Spleen (tissue), 7 donors: ENCODE results near the gene CHST4.

ENCODE experiments used
- CTCF ChIP-seq, 11 experiments: fragments of 200-600 bp in 7 of 11; fragments of 450-650 bp in 4 of 11; sonication (generic) in 4 of 11; IDR thresholded peaks in 8 of 11; conservative IDR thresholded peaks in 3 of 11; 1 replicate in 7 of 11; 2 replicates in 4 of 11; pipeline versions ENCODE4 v1.4.0 to v1.8.0; 2016 to 2021; ENCODE audit warnings: antibody characterized with exemption in 11 of 11, inconsistent platforms in 4 of 11, mild to moderate bottlenecking in 1 of 11
- POLR2A ChIP-seq, 3 donors: fragments of 450-650 bp; IDR thresholded peaks; one replicate each; pipeline ENCODE4 v1.5.1; 2017; ENCODE audit warnings: antibody characterized with exemption in 3 of 3, mild to moderate bottlenecking in 1 of 3
- donor health status: DM: no; HTN: no; CAD: no; lungs with moderate emphysema.
- donor health status: DM: no; HTN: no; CAD: no.
- donor health status: DM: no; HTN: no; CAD: no.

GRCh38 chr16:71515026-71515425 lies 11.2 kb upstream of the CHST4 start:
- TF ChIP-seq POLR2A (IDR thresholded peaks at IDR 0.05): no peak
- TF ChIP-seq CTCF (IDR thresholded peaks at IDR 0.05 in 8 of 11, conservative IDR thresholded peaks at IDR 0.05 in 3 of 11): no peak
